NCI-H748 (cell line): Measurements from ENCODE around the gene SPATA21.
"Not testable (repeated sequence)": the region's sequence is repeated elsewhere in the genome, so short reads cannot be mapped to it uniquely, and the experiment has no call there.

Source experiments
- DNase-seq: peaks from one replicate; lab custom pipeline; 2025; ENCODE audit not compliant: unreplicated experiment; lab: John Stamatoyannopoulos, UW

Gene SPATA21, protein sequence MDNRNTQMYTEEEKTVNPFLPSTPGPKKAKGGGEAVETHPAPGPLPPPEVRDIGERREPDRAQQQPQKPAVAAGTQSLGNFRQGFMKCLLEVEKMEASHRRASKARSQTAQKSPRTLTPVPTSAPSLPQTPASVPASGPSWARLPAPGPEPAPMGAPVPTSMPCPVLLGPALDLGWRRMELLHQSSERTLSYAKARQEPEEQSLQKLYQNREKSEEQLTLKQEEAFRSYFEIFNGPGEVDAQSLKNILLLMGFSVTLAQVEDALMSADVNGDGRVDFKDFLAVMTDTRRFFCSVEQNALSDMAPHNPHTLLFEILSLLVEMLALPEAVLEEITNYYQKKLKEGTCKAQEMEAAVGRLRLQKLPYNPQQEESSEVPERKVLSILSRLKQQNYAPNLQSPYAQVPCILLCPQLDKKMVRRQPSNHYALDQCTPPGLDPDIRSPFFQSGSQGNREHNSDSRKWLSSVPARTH

DNA sequence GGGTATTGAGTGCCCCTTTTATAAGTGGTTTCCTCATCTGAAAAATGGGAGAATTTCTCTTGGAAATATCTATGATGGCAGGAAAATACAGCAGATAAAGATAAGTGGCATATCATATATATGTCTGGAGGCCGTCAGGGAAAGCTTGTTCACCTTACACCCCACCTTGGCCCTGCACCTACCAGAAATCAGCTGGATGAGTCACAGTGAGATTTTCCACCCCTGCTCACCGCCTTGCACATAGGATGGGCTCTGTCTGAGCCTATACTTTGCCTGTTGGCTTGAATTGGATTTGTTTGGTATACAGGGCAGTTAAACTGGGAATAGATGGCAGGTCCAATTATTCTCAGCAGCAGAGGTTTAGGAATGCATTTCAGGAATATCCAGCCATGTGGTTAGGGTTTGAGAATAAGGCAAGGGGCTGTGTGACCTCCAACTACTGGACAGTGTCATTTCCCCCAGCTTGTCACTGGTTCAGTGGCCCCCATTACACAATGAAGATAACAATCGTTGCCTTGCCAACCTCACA, at the start of gene SPATA21:
Gene SPATA21, minus strand, starts transcription at position 479 of the 529 bp plus-strand sequence. CDS start 6,053 bp downstream, outside the sequence.
- DNase-seq: no peak

DNA sequence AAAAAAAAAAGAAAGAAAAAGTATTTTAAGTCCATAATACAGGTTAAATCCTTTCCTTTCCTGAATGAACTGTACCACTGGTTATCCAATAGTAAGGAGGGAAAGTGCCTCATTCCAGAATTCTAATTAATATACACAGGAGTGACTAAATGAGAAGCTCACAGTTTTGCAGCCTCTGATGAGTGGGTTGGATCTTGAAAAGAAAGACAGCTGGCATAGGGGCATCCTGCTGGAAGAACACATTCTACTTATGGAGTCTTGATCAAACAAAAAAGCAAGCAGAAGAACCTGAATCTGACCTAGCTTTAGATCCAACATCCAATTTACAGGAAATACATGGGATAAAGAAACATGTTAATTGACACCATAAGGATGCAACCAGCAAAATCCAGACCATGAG, 49.8 kb upstream of the SPATA21 start:
- DNase-seq: not testable (repeated sequence)

DNA sequence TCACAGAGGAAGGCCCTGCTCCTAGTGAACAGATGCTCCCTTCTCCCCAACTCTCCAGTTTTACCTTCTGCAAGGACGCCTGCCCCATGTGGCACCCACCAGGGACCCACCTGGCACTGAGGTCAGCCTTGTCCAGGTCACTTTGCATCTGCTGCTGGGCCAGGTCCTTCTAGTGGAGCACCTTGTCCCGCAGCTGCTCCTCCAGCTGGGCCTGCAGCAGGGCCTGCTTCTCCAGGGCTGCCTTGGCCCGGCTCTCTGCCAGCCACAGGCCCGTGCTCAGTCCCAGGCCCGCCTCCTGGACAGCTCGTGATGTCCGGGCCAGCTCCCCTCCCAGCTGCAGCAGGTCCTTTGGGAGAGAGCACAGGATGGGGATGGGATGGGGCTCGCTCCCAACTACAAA, 49.1 kb upstream of the SPATA21 start:
- DNase-seq: not testable (repeated sequence)

DNA sequence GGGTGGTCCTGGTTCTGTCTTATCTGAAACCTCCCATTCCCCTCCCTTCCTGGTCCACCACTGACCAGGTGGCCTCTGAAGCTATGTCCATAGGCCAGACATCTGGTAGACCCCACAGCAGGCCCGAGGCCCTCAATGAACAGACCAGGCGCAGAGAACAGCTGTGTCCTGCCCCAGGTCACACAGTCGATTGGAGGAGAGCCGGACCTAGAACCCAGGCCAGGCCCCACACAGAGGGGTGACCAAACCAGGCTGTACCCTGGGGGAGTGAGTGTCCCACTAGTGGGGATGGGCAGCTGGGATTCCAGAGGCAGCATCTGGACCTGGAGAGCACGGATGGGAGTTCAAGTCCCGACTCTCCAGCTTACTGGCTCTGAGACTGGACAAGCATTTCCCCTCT, 47.7 kb upstream of the SPATA21 start:
- no peak for DNase-seq

DNA sequence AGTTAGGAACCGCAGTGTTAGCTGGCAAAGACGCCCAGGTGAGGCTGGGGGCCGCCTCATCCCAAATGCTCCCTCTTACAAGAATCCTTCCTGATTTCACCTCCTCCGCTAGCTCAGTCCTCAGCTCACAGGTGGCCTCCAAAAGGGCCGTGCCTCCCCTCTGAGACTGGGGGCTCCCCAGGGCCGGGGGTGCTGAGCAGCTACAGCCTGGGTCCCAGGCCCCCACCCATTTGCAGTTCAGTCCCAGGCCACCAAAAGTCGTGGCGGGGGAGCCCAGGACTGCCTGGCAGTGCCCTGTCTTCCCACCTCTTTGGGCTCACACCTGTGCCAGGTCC, 47.2 kb upstream of the SPATA21 start:
- DNase-seq: no peak

DNA sequence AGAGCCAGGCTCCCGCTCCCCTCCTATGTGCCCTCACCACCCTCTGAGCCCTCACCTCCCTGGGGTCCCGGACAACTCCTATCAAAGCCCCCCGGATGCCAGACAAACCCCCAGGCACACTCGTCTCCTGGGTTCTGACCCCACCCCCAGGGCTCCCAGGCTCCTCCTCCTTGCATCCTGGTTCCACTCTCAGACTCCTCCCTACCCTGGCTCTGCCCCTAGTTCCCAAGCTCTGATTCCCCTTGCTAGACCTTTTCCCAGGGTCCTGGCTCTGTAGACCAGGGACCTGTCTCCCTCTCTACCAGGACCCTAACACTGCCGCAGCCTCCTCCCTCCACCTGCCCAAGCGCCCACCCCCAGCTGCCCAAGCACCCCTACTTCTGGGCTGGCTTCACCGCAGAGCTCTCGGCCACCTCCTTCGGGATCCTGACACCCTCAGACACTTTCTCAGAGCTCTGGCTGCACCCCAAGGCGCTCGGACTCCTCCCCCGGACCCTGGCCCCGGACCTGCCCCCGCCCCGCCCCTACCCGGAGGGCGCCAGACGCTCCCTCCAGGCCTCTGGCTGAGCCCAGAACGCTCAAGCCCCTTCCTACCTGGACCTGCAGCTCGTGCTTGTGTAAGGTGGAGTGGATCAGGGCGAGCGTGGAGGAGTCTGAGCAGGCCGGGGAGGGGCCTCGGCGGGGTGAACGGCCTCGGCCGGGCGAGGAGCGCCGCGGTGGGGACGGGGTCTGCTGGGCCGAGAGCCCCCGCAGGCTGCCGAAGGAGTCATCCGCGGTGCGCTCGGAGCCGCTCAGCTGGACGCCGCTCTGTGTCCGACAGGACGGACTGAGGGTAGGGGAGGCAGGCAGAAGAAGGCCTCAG, 46.6 kb upstream of the SPATA21 start:
- DNase-seq: not testable (repeated sequence)

DNA sequence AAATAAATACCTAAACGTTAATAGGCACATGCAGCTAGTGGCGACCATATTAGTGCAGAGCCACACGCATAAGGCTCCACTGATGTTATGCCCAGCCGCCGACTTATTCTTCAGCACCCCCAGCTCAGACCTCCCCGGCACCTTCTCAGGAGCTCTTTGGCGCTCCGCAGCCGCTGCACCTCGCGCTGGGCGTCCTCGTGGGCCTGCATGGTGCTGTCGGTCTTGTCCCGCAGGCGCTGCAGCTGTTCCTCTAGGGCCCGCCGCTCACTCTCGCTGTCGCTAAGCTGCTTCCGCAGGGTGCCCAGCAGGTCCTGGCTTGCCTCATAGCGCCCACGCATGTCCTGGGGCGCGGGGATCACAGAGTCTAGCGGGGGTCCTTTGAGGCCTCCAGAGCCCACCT, 45.9 kb upstream of the SPATA21 start:
- not testable (repeated sequence) for DNase-seq

DNA sequence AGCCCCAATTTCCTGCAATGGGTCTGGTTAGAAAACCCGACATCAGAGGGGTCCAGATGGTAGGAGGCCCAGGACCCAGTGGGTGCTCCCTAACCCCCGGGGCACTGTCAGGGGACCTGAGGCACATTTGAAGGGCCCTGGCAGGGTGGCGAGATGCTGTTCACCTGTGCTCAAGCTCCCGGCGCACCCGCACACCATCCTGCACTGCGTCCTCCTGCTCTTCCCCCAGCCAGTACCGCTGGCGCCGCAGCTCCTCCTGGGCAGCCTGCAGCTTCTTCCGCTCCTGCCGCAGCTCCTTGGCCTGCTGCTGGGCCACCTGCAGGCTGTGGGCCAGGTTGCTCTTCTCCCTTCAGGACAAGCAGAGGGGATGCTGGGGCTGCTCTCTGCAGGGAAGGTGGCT, 40.9 kb upstream of the SPATA21 start:
- no peak for DNase-seq

DNA sequence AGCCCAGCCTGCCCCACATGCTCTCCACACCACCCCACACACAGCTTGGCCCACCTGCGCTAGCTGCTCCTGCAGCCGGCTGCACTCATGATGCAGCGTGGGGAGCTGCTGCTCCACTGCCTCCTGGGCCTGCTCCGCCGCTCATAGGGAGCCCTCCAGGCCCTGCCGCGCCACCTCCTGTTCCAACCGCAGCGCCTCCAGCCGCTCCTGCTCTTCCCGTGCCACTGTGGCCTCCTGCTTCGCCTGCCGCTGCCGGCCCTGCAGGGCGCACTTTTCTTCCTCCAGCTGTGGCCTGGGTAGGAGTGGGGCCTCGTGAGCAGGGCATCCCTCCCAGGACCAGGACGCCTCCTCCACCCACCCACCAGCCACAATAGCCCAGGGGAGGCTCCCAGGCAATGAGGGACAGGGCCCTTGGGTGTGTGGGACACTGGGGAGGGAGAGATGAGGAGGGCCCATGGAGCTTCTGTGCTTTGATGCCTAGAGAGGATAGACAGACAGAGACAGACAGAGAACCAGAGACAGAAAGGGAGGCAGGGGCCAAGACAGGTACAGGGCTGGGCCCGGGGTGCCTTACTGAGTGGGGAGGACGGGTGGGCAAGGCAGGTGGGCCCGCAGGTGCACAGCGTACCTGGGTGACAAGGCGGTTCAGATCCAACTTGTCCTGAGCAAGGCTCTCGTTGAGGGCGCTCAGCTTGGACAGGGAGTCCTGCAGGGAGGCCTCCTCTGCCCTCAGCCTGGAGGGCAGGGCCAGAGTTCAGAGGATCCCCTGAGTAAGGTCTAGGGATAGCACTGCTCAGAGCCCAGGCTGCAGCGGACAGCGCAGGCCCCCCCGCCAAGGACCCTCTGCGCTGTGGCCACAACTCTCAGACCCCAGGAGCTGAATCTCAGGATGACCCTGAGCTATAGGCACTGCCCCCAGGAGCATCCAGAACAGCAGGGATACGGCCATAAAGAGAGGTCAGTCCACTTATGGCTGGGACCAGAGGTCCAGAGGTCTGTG, 38.8 kb upstream of the SPATA21 start:
- not testable (repeated sequence) for DNase-seq

DNA sequence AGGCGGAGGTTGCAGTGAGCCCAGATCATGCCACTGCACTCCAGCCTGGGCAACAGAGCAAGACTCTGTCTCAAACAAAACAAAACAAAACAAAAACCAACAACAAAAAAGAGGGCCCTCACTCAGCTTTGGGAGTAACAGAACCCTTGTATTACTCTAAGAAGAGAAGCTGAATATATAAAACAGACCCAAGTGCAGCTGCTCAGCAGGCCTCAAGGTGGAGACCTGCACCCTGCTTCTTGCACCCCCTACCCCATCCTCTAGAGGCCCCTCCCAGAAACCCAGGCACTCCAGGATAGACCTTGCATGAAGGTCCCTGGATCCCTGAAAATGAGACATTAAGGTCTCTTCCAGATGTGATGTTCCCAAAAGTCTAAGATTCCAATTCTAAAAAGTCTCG, 37.7 kb upstream of the SPATA21 start:
- not testable (repeated sequence) for DNase-seq

DNA sequence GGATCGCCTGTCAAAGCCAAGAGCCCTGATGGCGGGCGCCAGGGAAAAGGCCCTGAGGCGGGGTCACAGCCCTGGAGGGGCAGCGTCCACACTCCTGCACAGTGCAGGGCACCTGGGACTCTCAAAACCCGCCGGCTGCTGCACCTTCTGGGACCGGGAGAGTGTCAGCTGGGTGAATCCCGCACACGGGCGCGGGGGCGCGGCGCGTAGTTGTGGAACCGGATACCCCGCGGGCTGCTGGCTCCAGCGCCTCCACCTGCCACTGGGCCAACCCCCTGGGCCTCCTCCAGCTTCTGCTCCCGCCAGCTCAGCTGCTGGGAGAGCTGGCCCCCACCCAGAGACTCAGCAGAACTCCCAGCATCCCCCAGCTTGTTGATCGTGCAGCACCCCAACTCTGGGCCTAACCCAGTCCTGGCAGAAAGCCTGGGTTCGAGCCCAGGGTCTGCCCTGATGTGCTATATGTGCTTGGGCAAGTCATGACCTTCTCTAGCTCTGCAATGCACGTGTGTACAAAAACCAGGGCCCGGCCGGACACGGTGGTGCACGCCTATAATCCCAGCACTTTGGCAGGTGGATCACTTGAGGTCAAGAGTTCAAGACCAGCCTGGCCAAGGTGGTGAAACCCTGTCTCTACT, 37.1 kb upstream of the SPATA21 start:
- no peak for DNase-seq

DNA sequence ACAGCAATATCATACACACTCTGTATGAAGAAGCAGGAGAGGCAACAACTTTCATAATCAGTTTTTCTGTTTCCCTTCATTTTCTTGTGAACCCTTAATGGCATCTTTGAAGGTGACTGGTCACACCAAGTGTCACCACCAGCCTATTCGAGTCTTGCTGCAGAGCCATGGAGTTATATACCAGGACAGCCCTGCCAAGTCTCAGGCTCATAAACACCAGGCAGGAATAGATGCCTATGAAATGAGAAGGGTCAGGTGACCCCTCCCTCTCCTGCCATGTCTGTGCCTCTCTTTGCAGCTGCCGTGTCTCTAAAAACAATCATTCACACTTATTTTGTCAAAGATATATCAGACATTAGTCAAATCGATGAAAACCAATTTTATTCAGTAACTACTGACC, 31.3 kb upstream of the SPATA21 start:
- no peak for DNase-seq

DNA sequence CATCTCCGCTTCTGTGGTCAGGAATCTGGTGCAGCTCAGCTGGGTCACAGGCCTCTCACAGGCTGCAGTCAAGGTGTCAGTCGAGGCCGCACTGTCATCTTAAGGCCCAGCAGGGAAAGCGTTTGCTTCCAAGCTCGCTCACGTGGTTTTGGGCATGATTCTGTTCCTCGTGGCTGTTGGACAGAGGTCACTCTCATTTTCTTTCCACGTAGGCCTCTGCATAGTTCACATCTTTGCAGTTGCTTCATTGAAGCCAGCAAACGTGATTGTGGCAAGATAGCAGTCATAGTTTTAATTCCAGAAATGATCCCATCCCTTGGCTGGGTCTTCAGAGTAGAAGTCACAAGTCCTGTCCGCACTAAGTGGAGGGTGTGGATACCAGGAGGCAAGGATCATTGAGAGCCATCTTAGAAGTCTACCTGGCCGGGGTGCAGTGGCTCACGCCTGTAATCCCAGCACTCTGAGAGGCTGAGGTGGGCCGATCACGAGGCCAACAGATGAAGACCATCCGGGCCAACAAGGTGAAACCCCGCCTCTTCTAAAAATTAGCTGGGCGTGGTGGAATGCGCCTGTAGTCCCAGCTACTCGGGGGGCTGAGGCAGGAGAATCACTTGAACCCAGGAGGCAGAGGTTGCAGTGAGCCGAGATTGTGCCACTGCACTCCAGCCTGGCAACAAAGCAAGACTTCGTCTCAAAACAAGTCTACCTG, 27.8 kb upstream of the SPATA21 start:
- no peak for DNase-seq

DNA sequence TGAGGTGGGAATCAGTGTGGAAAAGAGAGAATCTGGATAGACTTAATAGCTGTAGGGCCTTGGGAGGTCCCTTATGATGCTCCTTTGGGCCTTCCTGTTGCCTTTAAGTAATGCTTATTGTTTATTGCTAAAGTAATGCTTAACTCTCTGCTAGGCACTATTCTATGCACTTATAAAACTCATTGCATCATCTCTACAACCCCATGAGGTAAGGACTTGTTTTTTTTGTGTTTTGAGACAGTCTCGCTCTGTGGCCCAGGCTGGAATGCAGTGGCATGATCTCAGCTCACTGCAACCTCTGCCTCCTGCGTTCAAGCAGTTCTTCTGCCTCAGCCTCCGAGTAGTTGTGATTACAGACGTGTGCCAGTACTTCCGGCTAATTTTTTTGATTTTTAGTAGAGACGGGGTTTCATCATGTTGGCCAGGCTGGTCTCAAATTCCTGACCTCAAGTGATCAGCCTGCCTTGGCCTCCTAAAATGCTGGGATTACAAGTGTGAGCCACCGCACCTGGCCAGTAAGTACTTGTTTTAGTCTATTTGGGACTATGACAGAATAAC, 25.6 kb upstream of the SPATA21 start:
- no peak for DNase-seq

DNA sequence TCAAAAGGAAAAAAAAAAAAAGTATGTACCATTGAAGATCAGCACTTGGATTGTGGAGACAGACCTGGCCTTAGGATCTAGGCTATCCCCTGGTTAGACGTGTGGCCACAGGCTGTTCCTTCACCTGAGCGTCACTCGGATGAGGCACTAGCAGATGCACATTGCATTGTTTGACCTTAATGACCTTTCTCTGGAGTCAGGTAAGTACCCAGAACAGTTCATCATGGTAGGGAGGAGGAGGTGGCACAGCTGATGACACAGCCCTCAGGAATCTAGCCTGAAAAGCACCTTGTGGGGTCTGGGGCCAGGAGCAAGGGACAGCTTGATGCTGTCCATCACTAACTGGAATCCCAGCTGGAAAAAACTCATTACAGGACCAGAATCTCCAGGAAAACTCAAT, 24.5 kb upstream of the SPATA21 start:
- no peak for DNase-seq

DNA sequence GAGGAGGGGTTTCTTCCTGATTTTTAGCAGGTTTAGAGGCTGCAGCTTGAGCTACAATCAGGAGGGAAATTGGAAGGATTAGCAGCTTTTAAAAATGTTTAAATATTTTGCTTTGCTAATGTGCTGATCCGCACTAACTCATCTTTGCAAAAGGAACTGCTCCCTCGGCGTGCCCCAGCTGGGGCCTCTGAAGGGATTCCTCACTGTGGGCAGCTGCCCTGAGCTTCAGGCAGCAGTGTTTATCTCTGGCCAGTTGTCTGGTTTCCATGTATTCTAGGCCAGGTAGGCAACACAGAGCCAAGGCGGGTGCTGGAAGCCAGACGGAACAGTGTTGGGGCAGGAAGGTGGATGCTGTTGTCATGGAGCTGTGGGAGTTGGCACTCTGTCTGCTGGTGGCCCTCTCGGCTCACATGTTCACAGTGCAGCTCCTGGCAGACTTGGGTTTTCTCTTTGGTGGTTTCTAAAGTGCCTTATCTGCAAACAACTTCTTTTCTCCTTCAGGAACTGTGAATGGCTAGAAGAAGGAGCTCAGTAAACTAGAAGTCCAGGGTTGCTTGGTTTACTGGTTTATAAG, 22.2 kb upstream of the SPATA21 start:
- DNase-seq: no peak

DNA sequence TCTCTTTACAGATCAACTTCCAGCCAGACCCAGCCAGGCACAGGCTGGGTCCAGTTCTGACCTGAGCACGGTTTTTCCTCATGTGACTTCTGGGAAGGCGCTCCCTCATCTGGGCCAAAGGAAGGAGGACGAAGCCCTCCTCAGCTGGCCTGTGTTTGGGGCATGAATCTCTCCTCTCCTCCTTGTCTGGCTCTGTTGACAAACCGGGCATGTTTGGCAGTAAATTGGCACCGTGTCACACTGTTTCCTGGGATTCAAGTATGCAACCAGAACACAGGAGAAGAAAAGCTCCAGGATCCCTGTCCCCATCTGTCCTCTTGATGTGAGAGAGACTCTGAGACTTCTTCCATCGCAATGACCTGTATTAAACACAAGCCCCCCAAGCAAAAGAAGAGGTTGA, 21.6 kb upstream of the SPATA21 start:
- no peak for DNase-seq

DNA sequence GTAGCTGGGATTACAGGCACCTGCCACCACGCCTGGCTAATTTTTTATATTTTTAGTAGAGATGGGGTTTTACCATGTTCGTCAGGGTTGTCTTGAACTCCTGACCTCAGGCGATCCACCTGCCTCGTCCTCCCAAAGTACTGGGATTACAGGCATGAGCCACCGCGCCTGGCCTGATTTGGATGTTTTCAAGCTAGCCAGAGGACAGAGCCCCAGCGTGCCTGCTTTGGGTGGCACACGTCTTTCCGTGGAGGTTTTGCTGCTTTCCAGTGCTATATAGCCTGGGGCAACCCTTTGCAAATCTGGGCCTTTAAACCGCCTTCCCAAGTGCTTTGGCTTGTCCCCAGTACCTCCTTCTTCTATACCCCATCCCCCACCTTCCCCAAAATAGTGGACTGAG, 18.9 kb upstream of the SPATA21 start:
- DNase-seq: not testable (repeated sequence)

DNA sequence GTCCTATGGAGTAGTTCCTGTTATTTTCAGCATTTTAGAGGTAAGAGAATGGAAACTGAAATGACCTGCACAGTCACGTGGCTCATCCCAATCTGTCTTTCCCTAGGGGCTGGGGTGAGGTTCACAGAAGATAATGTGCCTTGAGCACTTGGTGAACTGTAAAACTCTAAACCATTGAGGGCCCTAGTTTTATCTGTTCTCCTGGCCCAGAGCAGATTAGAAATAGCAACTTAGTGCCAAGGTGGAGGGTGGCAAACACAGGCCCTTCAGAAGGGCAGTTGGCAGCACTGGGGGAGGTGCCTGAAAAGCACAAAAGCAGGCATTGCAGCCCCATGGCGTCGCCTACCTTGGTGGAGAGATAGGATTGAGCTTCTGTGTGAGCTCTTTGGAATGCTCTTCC, 17.7 kb upstream of the SPATA21 start:
- DNase-seq: not testable (repeated sequence)
